Measurements from ENCODE around the gene CREB3. TPM values are rescaled to one million over a fixed set of nuclear protein-coding genes. Genes with fewer than 3 reads are reported as not detected.
A peak's percentile ranks its signal among the peaks of the same experiment; 100 is the strongest.

The CREB3 gene
- total RNA-seq, 1 donor from 2014 or later = 16.9 TPM

DNA sequence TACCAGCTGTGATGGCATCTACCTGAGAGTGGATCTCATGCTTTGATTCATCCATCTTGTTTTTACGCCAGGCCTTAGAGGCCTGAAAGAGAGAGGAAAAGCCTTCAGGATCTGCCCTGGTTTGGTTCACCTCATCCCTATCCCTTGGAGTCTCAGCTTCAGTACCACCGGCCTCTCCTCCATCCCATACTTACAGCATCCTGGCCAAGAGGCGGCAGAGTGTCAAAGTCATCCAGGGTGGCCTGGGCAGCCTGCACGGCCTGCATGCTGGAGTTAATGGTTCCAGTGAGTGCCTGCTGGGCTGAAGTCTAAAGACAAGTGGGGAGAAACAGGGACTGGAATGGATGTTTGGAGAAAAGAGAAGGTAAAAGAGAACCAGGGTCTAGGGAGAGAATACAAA lies 12.9 kb upstream of the CREB3 start:
- no peak for DNase-seq
- no peaks in the 10 kb centered on the region for H3K27me3 Mint-ChIP-seq
- TF ChIP-seq, protein P1, sequence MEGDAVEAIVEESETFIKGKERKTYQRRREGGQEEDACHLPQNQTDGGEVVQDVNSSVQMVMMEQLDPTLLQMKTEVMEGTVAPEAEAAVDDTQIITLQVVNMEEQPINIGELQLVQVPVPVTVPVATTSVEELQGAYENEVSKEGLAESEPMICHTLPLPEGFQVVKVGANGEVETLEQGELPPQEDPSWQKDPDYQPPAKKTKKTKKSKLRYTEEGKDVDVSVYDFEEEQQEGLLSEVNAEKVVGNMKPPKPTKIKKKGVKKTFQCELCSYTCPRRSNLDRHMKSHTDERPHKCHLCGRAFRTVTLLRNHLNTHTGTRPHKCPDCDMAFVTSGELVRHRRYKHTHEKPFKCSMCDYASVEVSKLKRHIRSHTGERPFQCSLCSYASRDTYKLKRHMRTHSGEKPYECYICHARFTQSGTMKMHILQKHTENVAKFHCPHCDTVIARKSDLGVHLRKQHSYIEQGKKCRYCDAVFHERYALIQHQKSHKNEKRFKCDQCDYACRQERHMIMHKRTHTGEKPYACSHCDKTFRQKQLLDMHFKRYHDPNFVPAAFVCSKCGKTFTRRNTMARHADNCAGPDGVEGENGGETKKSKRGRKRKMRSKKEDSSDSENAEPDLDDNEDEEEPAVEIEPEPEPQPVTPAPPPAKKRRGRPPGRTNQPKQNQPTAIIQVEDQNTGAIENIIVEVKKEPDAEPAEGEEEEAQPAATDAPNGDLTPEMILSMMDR (IDR thresholded peaks at IDR 0.05) = no peak
- intact Hi-C loops (cut with micrococcal nuclease) = loop anchor here (1.0 to 5.0 kb wide), 7 partner anchors 9 to 115 kb away; partner anchors contain the start of genes CD72, CREB3 and TLN1
- H3K4me1 Mint-ChIP-seq = peaks cover 26% of the 10 kb centered on the region
- ChIA-PET POLR2A (interaction anchor here (0.5 to 3.3 kb wide), 12 partner anchors 8 to 114 kb away, joined by 3 to 38 read pairs (median 4); partner anchors contain the start of genes CREB3, SIT1 and TLN1), CTCF (interaction anchor here (0.8 to 3.1 kb wide), 4 partner anchors 10 to 116 kb away, joined by 3 to 19 read pairs (median 3); no protein-coding TSS in a partner anchor)
- H3K36me3 Mint-ChIP-seq (ENCODE audit: low read depth) = peaks cover 98% of the 10 kb centered on the region
- H3K4me3 Mint-ChIP-seq = peak overlapping the region; percentile 32
- no peaks in the 10 kb centered on the region for H3K9me3 Mint-ChIP-seq
- no peak for ATAC-seq (ENCODE audit: low read depth)
- peak overlapping the region; percentile 85 for H3K27ac Mint-ChIP-seq

DNA sequence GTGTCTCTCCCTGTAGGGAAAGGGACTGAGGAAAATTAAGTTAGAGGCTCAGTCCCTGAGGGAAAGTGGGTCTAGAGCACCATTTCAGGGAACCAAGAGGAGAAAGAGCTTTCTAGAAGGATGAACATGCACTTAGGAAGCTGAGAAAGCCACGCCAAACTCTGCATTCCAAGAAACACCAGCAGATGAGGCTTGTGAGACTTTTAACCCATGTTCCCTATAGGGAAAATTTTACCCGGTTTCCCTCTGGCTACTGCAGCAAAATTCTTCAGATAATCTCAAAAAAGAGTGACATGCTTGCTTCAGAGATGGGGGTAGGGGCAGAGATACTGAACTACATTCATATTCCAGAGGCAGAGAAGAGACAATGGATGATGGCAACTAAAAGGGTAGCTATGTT lies 9.0 kb upstream of the CREB3 start:
- POLR2A ChIA-PET = no interaction called here
- Mint-ChIP-seq H3K27ac (no peak overlapping the region), H3K9me3 (no peaks in the 10 kb centered on the region), H3K27me3 (no peaks in the 10 kb centered on the region), H3K4me3 (no peak overlapping the region), H3K4me1 (peaks cover 18% of the 10 kb centered on the region), H3K36me3 (ENCODE audit: low read depth) (peaks cover 80% of the 10 kb centered on the region)
- ATAC-seq (ENCODE audit: low read depth) = no peak
- intact Hi-C loops (cut with micrococcal nuclease) = no loop called here
- no peak for DNase-seq
- CTCF ChIA-PET = no interaction called here
- TF ChIP-seq, protein P1 (IDR thresholded peaks at IDR 0.05) = no peak

DNA sequence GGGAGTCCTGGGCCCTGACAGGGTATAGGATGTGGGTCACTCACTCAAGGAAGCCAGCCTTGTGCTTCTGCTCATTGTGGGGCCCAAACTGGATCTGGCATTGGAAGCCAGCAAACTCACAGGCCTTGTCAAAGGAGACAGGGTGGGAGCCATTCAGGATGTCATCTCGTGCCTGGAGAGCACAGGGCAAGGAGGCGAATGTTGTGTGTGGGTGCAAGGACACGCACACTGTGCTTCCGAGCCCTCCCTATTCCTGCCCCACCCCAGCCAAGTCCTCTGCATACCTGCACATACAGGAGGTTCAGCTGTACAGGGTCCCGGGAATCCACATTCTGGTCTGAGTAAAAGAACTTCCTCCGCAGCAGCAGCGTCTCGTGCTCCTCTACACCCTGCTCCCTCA lies 8.6 kb upstream of the CREB3 start:
- H3K27ac Mint-ChIP-seq = no peak overlapping the region
- peaks cover 13% of the 10 kb centered on the region for H3K4me1 Mint-ChIP-seq
- TF ChIP-seq, protein P1 (IDR thresholded peaks at IDR 0.05) = no peak

DNA sequence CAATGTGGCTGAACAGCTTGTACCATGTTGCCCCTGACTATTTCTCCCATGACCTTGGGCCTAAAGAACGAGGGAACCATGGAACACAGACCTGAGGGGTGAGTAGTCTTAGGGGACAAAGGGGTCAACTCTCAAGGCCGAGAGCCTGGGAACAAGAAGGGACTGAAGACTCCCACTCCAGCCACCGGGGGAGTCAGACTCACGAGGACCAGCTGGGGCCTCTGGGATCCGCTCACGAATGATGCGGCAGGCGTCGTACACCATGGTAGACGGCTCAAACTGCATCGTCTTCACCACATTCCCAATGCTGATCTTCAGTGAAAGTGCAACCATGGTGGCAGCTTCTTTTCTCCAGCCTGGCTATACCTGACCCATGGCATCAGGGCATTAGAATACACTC lies 7.1 kb upstream of the CREB3 start:
- DNase-seq = no peak
- no peaks in the 10 kb centered on the region for H3K4me1 Mint-ChIP-seq
- POLR2A ChIA-PET = interaction anchor here (0.7 kb wide), 1 partner anchor 117 kb away, joined by 4 read pairs; no protein-coding TSS in a partner anchor
- intact Hi-C loops (cut with micrococcal nuclease) = no loop called here
- H3K9me3 Mint-ChIP-seq = no peaks in the 10 kb centered on the region
- ATAC-seq (ENCODE audit: low read depth) = no peak
- H3K4me3 Mint-ChIP-seq = no peak overlapping the region
- H3K36me3 Mint-ChIP-seq (ENCODE audit: low read depth) = peaks cover 60% of the 10 kb centered on the region
- TF ChIP-seq, protein P1 (IDR thresholded peaks at IDR 0.05) = no peak
- CTCF ChIA-PET = no interaction called here
- no peaks in the 10 kb centered on the region for H3K27me3 Mint-ChIP-seq
- H3K27ac Mint-ChIP-seq = no peak overlapping the region

More for the DNA sequence above, 8.6 kb upstream of the CREB3 start:
- ChIA-PET POLR2A (no interaction called here), CTCF (no interaction called here)
- intact Hi-C loops (cut with micrococcal nuclease) = no loop called here
- DNase-seq (no peak), ATAC-seq (ENCODE audit: low read depth) (no peak)
- no peaks in the 10 kb centered on the region for H3K9me3 Mint-ChIP-seq
- peaks cover 75% of the 10 kb centered on the region for H3K36me3 Mint-ChIP-seq (ENCODE audit: low read depth)
- H3K27me3 Mint-ChIP-seq = no peaks in the 10 kb centered on the region
- no peak overlapping the region for H3K4me3 Mint-ChIP-seq

DNA sequence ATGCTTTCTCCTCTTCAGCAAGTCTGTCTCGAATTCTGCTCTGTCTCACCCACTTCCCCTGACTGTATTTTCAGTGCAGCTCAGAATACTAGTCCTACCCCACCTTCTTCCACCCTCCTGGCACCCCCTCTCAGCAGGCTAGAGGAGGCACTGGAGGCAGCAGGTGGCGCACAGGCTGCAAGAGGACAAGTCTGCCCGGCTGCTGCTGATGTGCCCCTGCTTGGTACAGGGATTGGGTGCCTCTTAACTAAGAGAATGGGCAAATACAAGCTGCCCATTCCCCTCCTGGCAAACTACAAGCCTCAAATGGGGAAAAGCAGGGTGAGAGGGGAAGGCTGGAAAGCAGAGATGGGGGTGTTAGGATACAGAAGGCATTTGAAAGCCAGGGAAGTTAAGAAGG lies 5.5 kb upstream of the CREB3 start:
- intact Hi-C loops (cut with micrococcal nuclease) = no loop called here
- TF ChIP-seq, protein P1 (IDR thresholded peaks at IDR 0.05) = no peak
- POLR2A ChIA-PET = interaction anchor here (0.8 to 2.8 kb wide), 6 partner anchors 8 to 107 kb away, joined by 3 to 22 read pairs (median 4); no protein-coding TSS in a partner anchor
- Mint-ChIP-seq H3K27ac (no peak overlapping the region), H3K4me3 (peak overlapping the region; percentile 66), H3K27me3 (no peaks in the 10 kb centered on the region), H3K9me3 (no peaks in the 10 kb centered on the region), H3K36me3 (ENCODE audit: low read depth) (peaks cover 52% of the 10 kb centered on the region), H3K4me1 (no peaks in the 10 kb centered on the region)
- DNase-seq = peak; percentile 31
- peak; percentile 80 for ATAC-seq (ENCODE audit: low read depth)
- CTCF ChIA-PET = interaction anchor here (0.7 to 7.6 kb wide), 9 partner anchors 13 to 154 kb away, joined by 3 to 52 read pairs (median 9); partner anchors contain the start of genes CCDC107, GBA2, RGP1 and RMRP

Data from activated B cell treated with CpG ODN at 0.5 μM for 24 hours (primary cell).